CD4-positive, alpha-beta T cell treated with Interleukin-15 for 4 hours (primary cell): ENCODE measurements around the gene MTA1.
A peak's percentile ranks its signal among the peaks of the same experiment; 100 is the strongest.

Source experiments
- DNase-seq: peaks from one replicate; pipeline ENCODE4 v3.0.0-alpha.2; 2020; ENCODE audit warnings: low spot score

Gene MTA1

DNA sequence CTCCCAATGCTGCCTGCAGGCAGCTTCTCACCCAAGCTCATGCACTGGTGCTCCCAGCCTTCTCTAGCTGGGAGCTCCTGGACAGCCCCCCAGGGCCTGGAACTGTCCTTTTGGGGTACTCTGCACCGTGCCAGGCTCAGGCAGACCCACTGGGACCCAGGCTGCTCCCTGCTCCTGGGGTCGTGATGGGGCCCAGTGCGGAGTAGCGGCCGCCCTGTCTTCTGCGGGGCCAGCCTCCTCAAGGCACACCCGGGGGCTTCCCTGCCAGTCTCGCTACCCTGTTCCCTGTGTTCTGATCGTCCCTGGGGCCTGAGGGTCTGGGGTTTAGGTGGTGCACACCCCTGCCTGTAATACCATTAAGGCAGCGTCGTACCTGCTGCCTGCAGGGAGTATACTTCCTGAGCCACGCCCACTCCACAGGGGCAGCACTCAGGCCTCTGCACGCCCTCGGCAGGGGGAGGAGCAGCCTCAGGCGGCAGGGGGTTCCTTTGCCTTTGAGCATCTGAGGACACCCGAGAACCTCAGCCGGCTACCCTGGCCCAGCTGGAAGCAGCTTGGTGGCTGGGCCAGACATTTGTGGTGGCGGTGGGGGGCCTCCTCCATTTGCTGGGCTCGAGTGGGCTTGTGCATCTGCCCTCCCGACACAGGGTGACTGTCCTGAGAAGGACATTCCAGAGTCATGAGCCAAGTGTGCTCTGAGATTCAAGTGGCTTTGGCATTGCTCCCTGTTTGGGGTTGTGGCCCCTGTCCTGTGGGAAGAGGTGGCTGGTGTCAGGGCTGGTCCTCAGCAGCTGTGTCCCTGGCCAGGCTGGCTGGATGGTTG is 45.8 kb downstream of the MTA1 start:
- DNase-seq = no peak

DNA sequence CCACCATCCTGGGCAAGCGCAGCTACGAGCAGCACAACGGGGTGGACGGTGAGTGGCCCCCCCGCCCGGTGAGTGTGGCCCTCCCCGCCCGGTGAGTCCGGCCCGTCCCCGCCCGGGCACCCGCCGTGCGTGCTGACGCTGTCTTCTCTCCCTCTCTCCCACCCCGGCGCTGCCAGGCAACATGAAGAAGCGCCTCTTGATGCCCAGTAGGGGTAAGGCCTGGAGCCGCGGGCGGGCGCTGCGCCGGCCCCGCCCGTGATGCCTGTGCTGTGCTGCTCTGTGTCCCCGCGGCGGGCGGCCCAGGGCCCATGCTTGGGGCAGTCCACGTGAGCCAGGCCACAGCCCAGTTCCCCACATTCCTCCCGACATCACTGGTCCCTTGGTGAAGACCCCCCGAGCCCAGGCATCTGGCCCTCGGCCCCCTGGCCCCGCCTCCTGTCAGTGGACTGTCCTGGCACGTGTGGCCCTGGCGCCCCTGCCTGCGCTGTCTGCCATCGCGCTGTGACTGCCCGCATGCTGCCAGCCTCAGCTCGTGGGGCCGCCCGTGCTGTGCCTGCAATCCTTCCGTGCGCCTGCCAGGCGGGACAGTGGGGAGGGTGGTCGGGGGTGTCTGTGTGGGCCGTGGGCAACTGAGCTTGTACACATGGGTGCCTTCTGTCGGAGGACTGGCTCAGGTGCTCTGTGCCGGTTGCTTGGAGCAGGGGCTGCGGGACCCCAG is 47.1 kb downstream of the MTA1 start:
- DNase-seq = no peak

DNA sequence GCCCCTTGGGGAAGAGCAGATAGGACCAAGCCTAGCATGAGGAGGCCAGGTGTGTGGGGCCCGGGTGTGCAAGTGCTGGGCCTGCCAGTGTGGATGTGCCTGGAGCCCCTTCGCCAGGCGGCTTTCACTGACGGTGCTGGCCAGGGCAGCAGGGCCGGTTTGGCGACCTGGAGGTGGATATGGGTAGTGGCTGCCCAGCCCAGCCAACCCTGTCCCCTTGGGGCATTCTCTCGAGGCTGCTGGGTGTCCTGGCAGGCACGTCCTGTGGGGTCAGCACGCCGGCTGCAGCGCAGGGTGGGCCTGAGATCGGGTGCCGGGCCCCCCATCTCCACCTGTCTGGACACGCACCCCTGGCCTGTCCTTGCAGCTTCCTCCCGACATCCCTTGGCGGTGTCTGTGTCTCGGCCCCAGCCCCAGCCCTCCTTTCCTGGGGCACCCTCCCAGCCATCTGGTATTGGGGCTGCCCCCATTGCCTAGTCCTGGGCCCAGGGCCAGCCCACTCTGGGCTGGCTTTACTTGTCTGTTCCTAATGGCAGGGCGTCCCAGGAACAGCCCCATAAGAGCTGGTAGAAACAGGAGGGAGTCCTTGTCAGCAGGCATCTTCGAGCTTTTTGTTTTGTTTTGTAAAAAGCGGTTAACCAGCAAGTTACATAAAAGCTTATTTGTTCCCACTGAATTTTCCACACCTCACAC is 47.8 kb downstream of the MTA1 start:
- DNase-seq = no peak

DNA sequence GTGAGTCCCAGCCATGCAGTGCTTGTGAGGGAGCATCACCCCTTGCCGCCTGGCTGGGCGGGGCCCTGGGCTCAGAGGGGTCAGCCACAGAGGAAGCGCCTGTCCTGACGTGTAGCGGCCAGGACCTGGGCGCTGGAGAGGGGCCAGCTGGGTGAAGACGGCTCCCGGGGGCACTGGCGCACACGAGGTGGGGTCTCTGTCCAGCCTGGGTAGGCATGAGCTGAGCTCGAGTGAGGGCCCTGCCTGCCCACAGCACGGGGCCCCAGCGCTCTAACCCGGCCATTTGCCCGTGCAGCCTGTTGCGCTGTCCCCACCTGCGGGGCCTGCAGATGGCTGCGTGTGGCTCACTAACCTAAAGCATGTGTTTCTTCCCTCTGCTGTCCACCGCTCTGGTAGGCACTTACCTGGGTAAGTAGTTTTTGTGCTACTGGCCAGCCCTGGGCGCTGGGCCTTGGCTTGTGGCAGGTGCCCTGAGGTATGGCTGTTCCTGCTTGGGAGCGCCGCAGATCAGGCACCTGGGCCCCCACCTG is 48.4 kb downstream of the MTA1 start:
- no peak for DNase-seq

DNA sequence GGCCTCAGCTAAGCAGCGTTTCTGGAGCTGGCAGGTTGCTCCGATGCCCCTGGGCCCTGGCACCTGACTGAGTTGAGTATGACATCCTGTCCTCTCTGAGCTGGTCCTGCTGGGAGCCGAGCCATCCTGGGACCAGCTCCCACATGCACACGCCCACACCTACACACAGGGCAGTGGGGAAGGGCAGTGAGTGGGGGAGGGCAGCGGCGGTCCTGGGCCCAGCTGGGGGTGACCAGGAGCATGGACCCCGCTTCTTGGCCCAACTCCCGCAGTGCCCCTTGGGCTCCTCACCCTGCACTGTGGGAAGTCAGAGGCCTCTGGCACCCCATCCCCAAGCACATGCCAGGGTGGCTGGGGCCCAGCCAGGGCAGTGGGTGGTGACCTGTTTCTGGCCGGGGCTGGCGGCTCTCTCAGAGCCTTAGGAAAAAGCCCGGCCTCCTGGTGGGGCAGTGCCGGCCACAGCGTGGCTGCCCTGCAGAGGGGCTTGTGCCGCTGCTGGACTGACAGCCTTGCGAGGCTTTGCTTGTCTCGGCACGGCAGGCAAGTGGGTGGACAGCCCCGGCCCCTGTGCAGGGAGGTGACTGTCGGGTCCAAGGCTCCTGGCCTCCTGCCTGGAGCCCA is 49.1 kb downstream of the MTA1 start:
- no peak for DNase-seq

DNA sequence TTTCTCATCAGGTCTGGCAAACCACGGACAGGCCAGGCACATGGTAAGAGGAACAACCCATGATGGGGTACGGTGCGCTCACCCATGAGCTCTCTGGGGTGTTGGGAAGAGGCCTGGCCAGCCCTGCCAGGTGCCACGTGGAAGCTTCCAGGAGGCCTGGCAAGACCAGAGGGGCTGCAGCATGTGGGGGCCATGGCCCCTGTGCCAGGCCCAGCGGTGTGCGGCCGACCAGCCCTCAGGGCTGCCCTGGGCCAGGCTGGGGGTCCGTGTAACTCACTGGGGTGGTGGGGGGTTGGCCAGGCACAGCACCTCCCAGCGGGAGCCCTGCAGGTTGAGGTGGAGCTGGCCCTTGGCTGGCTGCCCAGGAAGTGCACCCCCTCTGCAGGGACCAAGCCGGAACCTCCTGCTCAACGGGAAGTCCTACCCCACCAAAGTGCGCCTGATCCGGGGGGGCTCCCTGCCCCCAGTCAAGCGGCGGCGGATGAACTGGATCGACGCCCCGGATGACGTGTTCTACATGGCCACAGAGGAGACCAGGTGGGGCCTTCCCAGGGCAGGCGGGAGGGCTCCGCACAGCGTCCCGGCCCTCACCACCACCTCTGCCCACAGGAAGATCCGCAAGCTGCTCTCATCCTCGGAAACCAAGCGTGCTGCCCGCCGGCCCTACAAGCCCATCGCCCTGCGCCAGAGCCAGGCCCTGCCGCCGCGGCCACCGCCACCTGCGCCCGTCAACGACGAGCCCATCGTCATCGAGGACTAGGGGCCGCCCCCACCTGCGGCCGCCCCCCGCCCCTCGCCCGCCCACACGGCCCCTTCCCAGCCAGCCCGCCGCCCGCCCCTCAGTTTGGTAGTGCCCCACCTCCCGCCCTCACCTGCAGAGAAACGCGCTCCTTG is 50.1 kb downstream of the MTA1 start:
- no peak for DNase-seq

DNA sequence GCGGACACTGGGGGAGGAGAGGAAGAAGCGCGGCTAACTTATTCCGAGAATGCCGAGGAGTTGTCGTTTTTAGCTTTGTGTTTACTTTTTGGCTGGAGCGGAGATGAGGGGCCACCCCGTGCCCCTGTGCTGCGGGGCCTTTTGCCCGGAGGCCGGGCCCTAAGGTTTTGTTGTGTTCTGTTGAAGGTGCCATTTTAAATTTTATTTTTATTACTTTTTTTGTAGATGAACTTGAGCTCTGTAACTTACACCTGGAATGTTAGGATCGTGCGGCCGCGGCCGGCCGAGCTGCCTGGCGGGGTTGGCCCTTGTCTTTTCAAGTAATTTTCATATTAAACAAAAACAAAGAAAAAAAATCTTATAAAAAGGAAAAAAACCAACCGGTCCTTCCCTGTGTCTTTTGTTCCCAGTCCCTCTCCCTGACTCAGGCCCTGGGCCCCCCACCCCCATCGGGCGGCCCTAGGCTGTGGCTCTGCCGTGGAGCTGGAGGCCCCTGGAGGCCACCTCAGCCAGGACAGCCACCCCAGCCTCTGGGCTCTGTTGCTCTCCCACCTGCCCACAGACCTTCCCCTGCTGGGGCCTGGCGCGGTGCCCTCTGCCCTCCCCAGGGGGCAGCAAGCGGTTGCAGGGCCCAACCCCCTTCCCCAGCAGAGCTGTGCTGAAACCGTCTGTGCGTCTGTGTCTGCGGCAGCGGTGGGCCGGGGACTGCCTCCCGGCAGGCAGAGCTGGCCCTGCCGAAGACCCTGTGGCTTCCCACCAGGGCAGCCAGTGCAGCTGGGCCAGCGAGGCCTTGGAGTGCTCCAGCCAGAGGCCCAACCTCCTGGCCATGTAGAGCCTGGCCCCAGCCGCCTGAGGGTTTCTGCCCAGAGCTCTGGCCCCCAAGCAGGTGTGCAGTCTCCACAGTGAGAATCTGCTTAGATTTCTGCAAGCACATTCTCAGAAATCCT is 51.0 kb downstream of the MTA1 start:
- no peak for DNase-seq

DNA sequence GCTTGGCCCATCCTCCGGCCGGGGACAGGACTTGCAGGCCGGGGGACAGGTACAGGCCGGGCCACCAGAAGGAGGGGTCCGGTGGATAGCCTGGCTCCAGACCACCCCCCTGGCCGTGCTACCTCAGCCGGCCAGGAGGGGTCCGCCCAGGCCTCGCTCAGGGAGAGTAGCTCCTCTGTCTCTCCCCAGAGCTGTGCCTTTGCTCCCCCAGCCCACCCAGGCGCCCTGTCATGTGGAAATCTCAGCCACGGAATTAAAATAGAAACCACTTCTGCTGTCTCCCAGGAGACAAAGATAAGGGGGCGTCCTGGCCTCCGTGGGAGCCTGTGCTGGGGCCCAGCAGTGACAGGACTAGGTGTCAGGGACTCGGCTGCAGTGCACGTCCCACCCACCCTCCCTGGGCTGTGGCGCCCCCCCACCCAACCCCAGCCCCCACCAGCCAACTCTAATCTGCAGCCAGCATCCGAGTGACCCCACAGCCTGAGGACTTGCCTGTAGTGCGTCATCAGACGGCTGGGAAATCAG is 51.7 kb downstream of the MTA1 start:
- no peak for DNase-seq

DNA sequence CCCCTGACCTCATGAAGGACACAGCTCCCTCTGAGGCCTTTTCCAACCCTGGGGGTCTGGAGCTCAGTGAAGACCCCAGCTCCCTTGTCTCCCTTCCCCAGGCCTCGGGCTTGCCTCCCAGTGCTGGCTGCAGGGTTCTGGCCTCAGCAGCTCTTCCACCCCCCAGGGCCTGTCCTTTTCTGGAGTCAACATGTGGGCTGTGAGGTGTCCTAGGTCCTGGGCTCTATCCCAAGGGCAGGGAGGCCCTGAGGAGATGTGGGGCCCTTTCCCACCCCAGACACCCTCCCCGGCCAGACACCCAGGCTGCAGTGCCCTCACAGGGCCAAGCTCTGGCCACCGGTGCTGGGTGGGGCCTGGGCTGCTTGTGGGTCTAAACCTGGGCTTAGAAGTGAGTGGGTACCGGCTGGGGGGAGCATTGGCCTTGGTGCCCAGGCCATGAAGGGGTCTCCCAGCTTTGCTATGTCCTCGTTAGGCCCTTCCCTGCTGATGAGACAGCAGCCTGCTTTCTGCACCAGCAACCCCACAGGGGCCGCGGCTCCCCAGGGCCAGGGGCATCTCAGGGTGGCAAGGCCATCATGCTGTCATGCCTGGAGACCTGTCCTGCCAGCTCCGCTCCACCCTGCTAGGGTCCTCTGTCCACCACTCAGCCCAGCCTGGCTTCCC is 52.3 kb downstream of the MTA1 start:
- no peak for DNase-seq

DNA sequence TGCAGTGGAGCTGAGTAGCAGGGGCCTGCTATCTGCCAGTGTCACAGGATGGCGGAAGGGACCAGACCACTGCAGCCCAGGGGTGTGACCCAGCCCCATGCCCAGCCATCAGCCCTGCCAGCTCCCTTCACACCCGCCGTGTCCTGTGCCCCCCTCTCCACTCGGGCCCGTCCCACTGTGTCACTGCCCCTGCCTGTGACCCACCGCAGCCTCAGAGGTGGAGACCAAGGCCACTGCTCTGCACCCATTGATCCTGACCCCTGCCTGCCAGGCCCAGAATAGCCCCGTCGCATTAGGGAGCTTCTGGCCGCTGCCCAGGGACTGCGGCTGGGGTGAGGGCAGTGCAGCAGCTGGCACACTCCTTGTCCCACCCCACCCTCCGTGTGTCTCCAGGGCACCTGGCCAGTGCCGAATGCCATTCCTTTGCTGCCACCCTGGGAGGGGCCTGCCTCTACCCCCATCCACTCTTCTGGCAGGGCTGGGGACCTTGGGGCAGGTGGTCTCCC is 52.9 kb downstream of the MTA1 start:
- DNase-seq = no peak

DNA sequence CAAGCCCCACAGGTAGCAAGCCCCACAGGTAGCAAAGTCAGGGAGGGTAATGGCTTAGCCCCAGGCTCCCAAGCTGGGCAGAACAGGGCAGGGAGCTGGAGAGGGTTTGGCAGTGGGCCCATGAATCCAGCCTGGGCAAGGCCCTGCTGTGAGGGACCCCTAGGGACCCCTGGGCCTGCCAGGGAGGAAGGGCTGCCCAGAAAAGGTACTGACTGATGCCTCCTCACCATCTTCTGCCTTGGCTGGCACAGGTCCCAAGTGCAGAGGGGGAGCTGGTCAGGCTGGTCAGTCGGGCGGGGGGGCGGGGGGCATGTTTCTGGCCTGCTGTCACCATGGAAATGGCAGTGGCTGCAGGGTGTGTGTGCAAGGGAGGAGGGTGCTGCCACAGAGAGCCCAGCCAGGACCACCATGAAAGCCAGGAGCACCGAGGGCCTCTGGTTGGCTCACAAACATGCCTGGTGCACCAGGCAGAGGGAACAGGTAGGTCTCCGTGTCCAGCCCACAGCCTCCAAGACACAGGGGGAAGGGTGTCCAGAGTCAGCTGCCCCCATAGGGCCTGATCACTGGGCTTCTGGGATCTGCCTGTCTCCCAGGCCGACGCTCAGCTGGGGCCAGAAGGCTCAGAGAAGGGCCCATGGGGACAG is 53.5 kb downstream of the MTA1 start:
- DNase-seq = no peak

DNA sequence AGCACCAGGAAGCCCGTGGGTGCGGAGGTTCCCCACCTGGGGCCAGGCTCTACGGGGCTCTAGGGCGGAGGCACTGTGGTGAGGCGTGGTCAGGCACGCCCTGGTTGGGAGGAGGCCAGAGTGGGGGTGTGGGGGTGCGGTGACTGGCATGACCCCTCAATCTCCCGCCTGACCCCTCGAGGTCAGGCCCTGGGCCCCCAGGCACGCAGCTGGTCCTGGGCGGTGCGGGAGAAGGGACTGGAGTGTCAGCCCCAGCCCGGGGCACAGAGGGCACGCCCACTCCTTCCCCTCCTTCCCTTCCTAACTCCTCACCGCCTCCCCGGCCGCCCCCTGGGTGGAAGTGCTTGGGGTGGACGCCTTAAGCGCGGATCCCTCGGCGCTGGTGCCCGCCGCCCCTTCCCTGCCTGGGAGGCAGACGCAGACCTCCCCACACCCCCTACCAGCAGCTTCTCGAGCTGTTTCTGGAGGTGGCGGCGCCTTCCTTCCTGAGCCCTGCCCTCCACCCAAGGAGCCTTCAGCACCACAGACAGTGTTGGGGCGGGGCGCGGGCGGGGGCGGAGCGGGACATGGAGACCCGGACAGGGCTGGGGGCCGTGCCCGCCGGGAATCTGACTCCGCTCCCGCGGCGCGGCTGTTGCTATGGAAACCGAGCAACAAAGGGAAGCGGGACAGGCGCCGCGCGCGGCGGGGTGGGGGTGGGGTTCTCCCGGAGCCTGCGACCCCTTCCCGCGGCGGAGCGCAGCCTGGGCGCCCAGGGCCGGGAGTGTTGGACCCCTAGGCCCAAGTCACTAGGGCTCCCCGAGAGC is 54.3 kb downstream of the MTA1 start:
- peak; percentile 92 for DNase-seq

DNA sequence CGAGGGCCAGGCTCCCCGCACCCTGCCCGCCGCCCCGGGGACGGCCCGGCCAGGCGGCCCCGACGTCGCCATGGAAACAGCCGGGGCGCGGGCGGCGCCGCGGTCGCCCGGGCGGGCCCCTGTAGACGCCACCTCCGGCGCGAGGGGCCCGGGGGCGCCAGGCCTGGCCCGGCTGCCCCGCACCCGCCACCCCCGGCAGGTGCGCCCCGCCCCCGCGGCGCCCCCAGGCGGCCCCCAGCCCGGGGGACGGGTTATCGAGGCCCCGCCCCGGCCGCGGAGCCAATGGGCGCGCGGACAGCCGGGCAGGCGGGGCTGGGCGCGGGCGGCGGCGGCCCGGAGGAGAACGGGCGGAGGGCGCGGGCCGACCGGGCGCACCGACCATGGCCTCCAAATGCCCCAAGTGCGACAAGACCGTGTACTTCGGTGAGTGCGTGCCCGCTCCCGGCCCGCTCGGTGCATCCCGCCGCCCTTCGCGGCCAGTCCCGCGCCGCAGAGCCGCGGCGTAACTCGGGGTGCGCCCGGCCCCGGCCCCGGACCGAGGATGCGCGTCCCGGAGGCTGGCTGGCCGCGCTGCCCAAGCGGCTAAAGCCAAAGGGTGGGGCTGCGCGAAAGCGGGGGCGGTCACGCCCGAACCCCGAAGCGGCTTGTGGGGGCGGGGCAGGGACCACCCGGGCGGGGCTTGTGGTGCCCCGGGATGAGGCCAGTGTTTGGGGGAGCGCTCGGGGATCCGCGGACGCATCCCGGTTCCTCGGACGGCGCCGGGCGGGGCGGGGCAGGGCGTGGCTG is 55.0 kb downstream of the MTA1 start, which contains the start of gene CRIP2:
TSS of gene CRIP2 (plus strand) at position 339 of the 786 bp plus-strand sequence. CDS start at position 381, 42 bp downstream.
- DNase-seq = peak; percentile 75

DNA sequence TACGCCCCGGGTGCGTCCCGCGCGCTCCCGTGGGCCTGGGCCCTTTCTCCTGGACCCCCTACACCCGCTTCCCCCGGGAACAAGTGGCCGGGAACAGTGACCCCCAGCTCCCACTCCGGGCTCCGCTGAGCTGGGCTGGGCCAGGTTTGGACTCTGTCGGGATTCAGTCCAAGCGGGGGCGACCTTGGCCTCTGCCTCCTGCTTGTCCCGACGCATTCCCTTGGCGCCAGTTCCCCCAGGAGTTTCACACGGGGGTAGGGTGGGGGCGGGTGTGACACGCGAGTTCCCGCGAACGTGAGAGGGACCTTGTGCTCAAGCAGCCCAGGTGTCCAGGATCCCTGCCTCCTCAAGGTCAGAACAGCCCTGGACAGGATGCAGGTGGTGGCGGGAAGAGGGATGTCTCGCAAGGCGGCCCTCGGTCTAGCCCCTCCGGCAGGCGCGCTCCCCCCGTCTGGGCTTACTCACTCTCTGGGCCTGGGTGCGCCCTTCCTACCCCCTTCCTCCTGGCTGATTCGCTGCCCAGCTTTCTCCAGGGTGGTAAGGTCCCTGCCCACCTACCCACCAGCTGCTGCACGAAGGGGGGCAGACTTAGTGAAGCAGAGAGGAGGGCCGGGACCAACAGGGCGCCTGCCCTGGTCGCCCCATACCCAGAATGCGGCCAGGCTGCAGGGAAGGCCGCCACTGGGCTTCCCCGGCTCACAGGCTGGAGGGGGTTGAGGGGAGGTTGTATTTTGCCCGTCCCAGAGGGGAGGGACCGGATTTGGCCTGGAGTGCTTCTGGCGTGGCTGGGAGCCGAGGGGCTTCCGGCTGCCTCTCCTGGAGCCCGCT is 55.9 kb downstream of the MTA1 start:
- DNase-seq = peak; percentile 37

DNA sequence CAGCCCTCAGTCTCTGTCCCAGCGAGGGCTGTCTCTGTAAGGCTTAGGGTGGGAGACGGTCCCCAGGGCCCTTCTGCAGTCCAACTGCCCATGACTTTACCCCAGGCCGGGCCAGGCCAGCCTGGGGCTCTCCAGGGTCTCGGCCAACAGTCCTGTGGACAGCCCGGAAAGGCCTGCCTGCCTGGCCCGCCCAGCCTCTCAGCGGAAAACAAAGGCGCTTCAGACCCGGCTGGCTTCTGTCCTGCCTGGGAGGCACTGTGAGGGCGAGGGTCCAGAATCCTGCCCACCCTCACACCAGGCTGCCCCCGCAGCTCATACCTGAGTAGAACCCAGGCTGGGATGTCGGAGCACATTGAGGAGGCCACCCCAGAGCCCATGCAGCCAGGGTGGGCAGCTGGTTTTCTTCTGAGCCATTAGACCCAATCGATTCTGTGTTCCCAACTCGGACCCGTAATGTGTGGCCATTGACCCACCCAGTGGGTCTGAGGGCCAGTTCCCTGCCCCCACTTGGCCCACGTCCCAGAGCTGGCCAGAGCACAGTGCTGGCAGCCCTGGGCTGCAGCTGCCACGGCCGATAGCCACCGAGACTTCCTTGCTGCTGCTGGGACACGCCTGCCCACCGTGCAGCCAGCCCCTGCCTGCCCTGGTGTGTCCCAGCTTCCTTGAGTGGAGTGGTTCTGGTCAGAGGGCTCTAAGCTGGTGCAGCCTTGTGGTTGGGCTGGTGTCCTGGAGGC is 56.6 kb downstream of the MTA1 start:
- no peak for DNase-seq
